Measurements from ENCODE around the gene PON3.

Gene PON3

DNA sequence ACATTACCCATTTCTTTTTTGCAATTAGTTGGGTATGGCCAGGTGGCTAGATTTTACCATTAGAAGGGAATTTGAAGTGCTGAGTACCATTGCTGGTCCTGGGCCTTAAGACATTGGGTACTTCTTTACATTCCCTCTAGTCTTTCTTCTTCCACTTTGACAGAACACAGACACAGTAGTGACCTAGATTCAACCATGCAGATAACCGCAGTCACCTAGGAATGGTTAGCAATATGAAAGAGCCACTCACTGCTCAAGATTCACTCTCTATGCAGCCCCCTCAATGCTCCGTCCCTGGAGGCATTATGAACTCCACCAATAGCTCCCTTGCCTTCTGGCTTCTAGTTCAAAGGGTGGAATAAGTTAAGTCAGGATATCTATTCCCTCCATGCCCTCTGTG lies 55.7 kb downstream of the PON3 start:
- DNase-seq (ENCODE audit: low read depth) = no peak

DNA sequence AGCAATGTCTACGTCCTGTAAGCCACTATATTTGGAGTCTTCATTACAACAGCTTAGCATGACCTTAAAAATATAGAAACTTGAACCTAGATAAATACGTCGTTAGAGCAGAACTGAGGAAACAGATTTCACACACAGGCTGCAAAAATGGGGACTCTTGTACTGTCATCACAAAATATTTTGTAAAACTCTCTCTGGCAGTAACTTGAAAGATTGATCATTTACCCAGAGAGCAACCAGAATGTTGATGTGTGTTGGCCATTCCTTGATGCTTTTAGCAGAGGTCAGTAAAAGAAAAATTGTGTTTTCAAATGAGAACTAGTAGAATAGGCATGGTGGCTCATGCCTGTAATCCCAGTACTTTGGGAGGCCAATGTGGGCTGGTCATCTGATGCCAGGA lies 57.3 kb downstream of the PON3 start:
- no peak for DNase-seq (ENCODE audit: low read depth)

- no peak for DNase-seq (ENCODE audit: low read depth)
Observed at GRCh38 chr7:95335093-95335492, 61.1 kb downstream of the PON3 start.

GRCh38 chr7:95334447-95334846 lies 61.7 kb downstream of the PON3 start:
- DNase-seq (ENCODE audit: low read depth) = no peak

DNA sequence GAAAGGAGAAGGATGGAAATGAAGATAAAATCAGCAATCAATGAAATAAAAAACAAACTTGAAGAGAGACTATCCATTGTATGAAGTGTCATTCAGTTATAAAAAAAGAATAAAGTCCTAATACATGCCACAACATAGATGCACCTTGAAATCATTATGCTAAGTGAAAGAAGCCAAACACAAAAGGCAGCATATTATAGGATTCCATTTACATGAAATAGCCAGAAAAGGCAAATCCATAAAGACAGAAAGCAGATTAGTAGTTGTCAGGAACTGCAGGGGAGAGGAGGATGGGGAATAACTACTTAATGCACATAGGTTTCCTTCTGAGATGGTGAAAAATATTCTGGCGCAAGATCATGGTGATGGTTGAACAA lies 65.2 kb downstream of the PON3 start:
- no peak for DNase-seq (ENCODE audit: low read depth)

- no peak for DNase-seq (ENCODE audit: low read depth)
Observed at GRCh38 chr7:95330204-95330960, 65.8 kb downstream of the PON3 start.

DNA sequence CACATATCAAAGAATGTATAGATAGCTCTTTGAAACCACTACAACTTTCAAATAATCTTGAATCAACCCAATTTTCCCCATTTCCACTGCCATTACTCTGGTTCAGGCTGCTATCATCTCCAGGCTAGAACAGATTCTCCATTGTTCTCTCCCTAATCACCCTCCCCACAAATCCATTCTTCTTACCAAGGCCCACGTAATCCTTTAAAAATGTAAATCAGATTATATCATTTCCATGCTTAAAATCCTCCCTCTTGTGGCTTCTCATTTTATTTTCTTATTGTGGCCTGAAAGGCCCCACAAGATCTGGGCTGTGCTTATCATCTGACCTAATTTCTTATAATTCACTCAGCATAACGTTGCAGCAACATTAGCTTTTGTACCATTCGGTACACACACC lies 68.8 kb downstream of the PON3 start:
- no peak for DNase-seq (ENCODE audit: low read depth)

DNA sequence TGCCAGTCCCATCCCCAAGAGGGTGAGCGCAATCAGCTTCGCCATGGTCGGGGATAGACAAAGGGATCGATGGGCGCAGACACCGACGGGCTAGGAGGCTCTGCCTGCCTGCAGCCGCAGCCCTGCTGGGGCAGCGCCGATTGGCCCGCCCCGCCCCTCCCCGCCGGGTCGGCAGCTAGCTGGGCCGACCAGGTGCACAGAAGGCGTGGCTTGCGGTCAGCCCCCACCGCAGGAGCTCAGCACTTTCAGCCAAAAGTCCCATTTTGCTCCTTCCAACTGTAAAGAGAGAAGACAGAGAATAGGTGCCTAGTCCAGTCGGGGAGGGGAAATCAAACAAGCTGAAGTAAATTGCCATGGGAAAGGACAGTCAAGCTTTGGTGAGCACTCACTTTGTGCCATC lies 71.7 kb downstream of the PON3 start, which contains the start of gene PON1:
Gene PON1 (minus strand): TSS at position 102 of the 400 bp plus-strand sequence. CDS start 57 bp downstream, at position 45.
- no peak for DNase-seq (ENCODE audit: low read depth)

DNA sequence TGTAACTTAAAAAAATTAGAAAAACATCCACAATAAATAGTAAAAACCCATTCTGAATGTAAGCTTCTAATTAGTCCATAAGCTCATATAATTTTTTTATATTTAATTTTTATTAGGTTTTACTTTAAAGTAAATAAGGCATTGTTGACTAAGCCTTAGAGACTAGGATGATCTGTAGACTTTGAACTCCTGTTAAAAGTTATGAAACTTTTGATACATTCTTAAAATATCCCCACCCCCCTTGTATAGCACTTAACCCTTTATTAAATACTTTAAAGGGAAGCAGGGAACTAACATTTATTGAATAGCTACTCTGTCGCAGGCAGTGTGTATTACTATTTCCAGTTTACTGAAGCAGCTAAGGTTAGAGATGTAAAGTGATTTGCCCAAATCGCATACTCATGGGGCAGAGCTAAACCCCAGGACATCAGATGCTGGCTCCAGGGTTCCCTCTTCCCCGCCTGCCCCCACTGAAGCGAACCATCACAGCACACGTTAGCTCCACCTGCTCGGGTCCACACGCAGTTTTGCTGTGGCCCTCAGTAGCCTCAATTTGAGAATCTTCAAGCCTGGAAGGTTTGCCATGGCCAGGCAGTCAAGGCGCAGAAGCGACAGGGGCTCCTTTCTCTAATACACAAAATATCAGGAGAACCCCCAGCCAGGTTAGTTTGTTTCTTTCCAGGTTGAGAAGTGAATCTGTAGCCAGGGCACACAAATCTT lies 72.6 kb downstream of the PON3 start:
- no peak for DNase-seq (ENCODE audit: low read depth)

DNA sequence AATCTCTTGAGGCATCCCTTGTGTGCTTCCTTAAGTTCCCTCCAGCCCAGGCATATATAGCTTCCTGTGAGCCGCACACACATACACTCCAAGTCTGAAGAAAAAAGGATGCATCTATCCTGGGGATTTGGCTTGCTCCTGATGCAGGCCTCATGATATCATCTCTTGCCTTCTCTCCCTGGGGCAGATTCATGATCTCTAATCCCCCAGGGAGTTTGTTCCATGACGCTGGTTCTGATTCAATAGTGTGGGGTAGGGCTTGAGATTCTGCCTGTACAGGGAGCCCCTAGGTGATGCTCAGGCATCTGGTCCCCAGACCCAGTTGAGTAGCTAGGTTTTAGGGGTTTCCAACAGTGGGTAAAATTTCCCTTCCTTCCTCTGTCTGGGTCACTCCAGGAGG lies 73.3 kb downstream of the PON3 start:
- DNase-seq (ENCODE audit: low read depth) = no peak

DNA sequence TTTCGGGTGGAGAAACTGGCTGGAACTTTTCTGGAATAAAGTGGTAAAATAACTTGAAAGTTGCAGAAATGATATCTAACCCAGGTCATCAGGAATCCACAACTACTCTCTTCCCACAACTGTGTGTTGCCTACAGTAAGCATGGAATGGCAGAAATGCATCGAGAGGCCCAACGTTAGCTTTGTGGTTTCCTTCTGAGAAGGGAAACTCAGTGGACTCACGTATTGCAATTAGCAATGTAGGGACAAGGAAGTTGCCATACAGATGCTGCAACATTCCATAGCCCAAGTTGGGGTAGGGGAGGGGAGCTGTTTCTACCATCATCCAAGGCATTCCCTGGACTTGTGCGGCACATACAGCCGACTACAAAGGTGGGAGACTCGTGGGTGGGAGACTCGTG lies 73.8 kb downstream of the PON3 start:
- no peak for DNase-seq (ENCODE audit: low read depth)

DNA sequence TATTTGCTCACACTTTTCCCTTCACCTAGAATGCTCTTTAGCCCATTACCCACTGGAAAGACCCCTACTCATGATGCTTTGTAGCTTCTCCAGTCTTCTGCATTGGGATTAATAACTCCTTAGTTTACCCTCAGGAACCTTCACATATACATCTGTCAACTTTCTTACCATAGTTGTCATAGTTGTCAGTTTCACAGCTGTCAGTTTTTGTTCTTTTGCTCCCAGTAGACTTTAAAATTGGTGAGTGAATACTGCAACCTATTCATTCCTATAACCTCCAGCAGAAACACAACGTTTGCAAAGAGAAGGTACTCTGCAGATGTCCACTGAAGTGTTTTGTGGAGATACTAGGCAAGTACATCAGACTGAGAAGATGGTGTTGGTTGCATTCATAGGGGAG lies 74.5 kb downstream of the PON3 start:
- no peak for DNase-seq (ENCODE audit: low read depth)

- DNase-seq (ENCODE audit: low read depth) = no peak
Observed at GRCh38 chr7:95320651-95321050, 75.5 kb downstream of the PON3 start.

- DNase-seq (ENCODE audit: low read depth) = no peak
Observed at GRCh38 chr7:95319570-95319969, 76.6 kb downstream of the PON3 start.

GRCh38 chr7:95318501-95319100 lies 77.6 kb downstream of the PON3 start:
- DNase-seq (ENCODE audit: low read depth) = no peak

DNA sequence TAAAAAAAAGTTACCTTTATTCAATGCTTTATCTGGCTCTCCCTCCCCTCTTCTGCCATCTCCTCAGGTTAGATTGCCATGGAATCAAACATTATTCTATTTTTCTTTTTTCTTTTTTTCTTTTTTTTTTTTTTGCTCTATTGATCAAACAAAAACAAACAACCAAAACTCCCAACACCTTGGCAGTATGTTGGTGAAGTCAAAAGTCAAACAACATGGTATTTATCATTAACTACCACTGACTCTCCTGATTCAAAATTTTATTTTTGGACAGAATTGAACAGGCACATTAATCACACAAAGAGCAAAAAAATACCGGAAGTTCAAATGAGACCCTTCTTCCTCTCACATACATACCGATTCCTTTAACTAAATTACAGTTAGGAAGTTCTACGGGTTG lies 78.2 kb downstream of the PON3 start:
- no peak for DNase-seq (ENCODE audit: low read depth)

GRCh38 chr7:95317546-95317945 lies 78.6 kb downstream of the PON3 start:
- no peak for DNase-seq (ENCODE audit: low read depth)

DNA sequence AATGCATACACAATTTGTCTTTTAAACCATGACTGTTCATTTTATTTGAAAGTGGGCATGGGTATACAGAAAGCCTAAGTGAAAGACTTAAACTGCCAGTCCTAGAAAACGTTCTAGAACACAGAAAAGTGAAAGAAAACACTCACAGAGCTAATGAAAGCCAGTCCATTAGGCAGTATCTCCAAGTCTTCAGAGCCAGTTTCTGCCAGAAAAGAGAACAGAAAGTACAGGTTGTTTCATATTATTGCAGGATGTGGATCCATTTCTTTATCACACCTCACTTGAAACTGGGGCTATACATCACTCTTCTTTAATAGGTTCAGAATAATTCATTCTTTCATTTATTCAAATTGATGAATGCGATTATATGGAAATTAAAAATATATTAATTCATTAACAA lies 79.6 kb downstream of the PON3 start:
- no peak for DNase-seq (ENCODE audit: low read depth)

GRCh38 chr7:95312561-95312960 lies 83.6 kb downstream of the PON3 start:
- no peak for DNase-seq (ENCODE audit: low read depth)

GRCh38 chr7:95311389-95311788 lies 84.8 kb downstream of the PON3 start:
- no peak for DNase-seq (ENCODE audit: low read depth)

GRCh38 chr7:95309951-95310350 lies 86.2 kb downstream of the PON3 start:
- DNase-seq (ENCODE audit: low read depth) = no peak
